Activated naive CD4-positive, alpha-beta T cell treated with anti-CD3 and anti-CD28 coated beads, Interleukin-2, amount 50 U/mL, for 24 hours (primary cell): Measurements from ENCODE around the gene DYSF.

Source experiments
- H3K27ac Mint-ChIP-seq: one replicate; pipeline ENCODE4 v1.8.0; 2021; ENCODE audit warnings: mild to moderate bottlenecking, mixed read lengths
- H3K27me3 Mint-ChIP-seq: one replicate; pipeline ENCODE4 v1.8.0; 2021; ENCODE audit warnings: mixed read lengths
- H3K36me3 Mint-ChIP-seq: one replicate; pipeline ENCODE4 v1.8.0; 2021; ENCODE audit warnings: mixed read lengths
- H3K4me1 Mint-ChIP-seq: one replicate; pipeline ENCODE4 v1.8.0; 2021; ENCODE audit warnings: mixed read lengths
- H3K4me3 Mint-ChIP-seq: one replicate; pipeline ENCODE4 v1.8.0; 2021; ENCODE audit warnings: mild to moderate bottlenecking, mixed read lengths
- H3K9me3 Mint-ChIP-seq: one replicate; pipeline ENCODE4 v1.8.0; 2021; ENCODE audit warnings: mixed read lengths

The DYSF gene

DNA sequence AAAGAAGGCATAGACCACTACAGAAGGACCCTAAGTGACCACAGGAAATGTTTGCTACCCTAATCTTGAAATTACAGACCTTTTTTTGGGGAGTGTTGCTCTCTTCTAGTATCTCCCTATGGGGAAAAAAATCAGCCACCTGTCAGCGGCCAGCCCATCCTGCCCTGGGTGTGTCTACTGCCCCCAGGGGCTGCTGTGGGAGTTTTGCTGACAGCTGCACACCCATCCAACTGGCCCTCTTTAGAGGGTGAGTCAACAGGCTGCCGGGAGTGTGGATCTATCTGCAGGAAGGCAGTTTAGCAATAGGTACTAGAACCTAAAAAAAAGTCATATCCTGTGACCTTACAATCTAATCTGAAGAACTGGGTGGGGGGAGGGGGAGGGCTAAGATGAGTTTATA, 796 bp upstream of the DYSF start:
- Mint-ChIP-seq H3K9me3 (no peaks in the 10 kb centered on the region), H3K4me1 (peaks cover 23% of the 10 kb centered on the region)

DNA sequence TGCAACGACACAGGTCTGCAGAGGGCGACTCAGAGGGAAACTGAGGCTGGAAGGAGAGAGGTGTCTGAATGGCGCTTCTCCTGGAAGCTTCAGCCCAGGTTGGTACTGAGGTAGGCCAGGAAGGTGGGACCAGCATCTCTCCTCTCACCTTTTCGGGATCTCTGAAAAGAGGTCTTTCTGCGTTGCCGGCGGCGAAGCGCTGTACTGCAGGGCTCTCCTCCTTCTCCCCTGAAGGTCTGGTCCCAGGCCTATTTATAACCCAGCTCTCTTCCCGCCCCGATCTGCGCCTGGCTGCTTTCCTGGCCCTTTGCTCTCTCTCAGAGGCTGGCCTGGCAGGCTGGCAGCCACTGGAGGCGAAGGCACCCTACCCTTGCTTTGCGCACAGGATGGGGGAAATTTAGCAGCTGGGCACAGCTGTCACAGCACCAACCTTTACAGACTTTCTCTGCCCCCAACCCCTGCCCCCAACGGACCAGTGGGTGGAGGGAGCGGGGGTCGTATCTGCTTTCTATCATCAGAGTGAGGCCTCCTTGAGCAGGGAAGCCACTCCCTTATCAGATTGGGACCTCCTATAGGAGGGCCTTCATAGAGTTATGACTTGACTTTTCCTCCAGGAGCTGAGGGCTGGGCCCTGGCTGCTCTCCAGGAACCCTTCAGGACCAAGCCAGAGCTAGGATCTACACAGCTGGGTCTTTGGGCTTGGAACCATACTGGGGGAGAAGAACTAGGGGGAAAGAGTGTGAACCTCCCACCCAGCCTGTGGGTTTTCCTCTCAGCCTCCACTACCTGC, 1.1 kb downstream of the DYSF start:
- Mint-ChIP-seq H3K4me3 (peak overlapping the region; percentile 68), H3K4me1 (peaks cover 23% of the 10 kb centered on the region), H3K27me3 (peaks cover 28% of the 10 kb centered on the region), H3K9me3 (no peaks in the 10 kb centered on the region), H3K27ac (no peak overlapping the region), H3K36me3 (no peaks in the 10 kb centered on the region)

More for the DNA sequence above, 796 bp upstream of the DYSF start:
- peak overlapping the region; percentile 71 for H3K4me3 Mint-ChIP-seq
- no peaks in the 10 kb centered on the region for H3K36me3 Mint-ChIP-seq
- peak overlapping the region; percentile 2 for H3K27ac Mint-ChIP-seq
- peaks cover 28% of the 10 kb centered on the region for H3K27me3 Mint-ChIP-seq

DNA sequence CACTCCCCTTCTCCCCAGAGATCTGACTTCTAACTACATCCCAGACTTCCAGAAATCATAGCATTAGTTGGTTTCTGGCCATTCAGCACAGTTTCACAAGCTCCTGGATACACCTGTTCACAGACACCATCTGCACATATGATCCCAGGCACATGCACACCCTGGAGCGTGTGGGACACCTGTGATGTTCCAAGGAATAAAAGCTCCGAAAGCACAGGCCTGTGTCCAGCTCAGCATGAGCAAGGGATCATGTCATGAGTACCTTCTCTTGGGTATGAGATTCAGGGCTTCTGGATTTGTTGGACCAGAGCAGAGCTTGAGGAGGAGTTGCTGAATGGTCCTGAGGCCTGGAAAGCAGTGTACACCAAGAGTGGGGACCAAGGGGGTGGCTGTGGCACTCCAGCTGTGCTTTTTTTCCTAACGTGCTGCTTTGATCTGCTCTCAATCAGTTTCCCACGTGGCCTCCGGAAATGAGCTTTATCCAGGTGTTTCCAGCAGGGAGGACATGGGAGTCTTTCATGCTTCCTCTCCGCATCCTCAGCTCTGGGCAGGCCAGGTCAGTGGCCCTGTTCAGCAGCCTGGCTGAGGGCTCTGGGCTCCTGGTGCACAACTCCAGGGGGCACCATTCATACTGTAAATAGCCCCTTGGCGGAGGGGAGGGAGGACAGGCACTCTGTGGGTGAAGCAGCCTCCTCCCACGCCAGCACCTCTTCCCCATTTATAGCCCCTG, 1.8 kb downstream of the DYSF start:
- Mint-ChIP-seq H3K4me1 (peaks cover 23% of the 10 kb centered on the region), H3K27ac (no peak overlapping the region), H3K4me3 (peak overlapping the region; percentile 68), H3K27me3 (peaks cover 28% of the 10 kb centered on the region), H3K36me3 (no peaks in the 10 kb centered on the region), H3K9me3 (no peaks in the 10 kb centered on the region)

DNA sequence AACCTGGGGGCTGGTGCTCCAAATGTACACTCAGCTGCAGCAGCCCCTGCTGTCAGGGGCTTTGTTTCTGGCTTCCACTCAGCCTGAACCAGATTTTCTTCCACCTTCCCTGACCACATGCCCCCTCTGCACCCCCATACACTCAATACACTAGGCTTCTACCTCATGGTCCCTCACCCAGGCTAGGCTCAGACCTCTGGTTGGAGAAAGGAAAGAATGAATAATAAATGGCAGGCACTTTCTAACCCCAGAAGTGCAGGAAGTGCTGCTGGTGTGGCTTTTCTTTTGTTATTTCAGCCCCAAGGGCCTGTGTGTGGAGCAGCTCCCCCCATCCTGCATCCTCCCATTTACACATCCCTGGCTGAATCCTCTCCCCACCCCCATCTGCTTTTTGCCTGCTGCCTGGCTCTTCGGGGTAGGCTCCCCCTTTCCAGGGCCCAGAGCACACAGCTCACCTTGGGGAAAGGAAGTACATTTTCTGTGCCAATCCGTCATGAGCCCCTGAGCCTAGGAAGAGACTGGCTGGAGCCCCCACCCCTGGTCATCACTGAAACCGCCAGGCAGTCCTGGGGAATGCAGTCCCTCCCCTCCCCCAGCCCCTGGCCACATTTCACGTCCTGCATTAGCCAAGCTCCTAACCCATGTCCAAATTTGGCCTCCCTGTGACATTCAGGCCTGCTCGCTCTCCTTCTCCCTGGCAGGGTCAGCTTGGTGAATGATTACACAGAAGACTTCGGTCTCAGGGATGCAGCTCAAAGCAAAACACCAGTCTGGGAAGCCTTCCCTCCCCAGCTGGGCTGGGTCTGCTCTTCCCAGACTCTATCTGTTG, 2.6 kb downstream of the DYSF start:
- H3K27me3 Mint-ChIP-seq, result peaks cover 28% of the 10 kb centered on the region
- no peaks in the 10 kb centered on the region for H3K36me3 Mint-ChIP-seq
- H3K4me1 Mint-ChIP-seq, result peaks cover 23% of the 10 kb centered on the region
- H3K4me3 Mint-ChIP-seq, result no peak overlapping the region
- no peak overlapping the region for H3K27ac Mint-ChIP-seq
- no peaks in the 10 kb centered on the region for H3K9me3 Mint-ChIP-seq

DNA sequence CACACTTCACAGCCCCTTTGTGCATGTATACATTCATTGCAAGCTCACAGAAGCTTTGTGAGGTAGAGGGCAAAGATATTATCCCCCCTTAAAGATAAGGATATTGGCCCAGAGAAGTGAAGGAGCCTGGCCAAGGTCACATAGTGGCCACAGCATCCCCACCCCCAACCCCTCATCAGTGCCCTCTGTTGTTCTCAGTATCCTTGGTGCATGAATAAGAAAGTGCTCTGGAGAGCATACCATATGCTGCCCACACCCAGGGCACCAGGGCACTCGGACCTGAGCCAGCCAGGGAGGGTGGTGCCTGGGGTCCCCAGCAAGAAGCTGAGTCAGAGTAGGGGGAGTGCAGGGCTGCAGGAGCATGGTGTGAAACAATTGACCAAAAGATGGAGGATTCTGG, 3.3 kb downstream of the DYSF start:
- no peak overlapping the region for H3K27ac Mint-ChIP-seq
- H3K36me3 Mint-ChIP-seq, result no peaks in the 10 kb centered on the region
- no peak overlapping the region for H3K4me3 Mint-ChIP-seq
- H3K9me3 Mint-ChIP-seq, result no peaks in the 10 kb centered on the region
- peaks cover 23% of the 10 kb centered on the region for H3K4me1 Mint-ChIP-seq
- H3K27me3 Mint-ChIP-seq, result peaks cover 28% of the 10 kb centered on the region

DNA sequence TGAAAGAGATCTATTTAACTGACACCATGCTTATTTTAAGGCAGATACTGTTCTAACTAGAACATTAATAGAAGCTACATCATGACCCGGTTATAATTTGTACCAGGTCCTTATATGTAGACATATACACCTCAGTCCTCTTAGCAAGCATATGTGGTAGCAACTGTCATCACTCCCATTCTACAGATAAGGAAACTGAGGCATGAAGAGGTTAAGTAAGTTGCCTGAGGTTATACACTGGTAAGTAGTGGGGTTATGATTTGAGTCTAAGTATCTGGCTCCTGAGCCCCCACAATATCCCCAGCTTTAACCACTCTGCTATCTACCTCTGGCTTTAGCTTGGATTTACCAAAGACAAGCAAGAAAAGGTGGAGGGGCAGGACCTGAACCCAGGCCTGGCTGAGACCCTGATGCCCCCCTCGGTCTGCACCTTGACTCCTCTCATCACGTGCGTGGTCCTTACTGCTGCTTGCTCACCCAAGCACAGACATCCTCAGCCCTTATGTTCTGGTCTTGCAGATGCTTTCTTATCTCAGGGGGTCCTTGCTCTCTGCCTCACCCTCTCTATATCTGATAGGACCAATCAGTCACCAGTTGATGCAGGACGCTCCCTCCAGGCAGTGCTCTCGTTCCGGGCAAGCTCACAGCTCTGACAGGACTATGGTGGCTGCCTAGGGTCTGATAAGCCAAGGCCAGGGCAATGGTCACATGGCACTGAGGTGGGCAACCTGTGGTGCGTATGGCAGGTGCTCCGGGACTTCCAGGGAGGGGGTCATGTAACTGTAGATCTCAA, 4.0 kb downstream of the DYSF start:
- H3K9me3 Mint-ChIP-seq, result no peaks in the 10 kb centered on the region
- no peak overlapping the region for H3K27ac Mint-ChIP-seq
- no peaks in the 10 kb centered on the region for H3K36me3 Mint-ChIP-seq
- peaks cover 21% of the 10 kb centered on the region for H3K4me1 Mint-ChIP-seq
- peaks cover 23% of the 10 kb centered on the region for H3K27me3 Mint-ChIP-seq
- no peak overlapping the region for H3K4me3 Mint-ChIP-seq

DNA sequence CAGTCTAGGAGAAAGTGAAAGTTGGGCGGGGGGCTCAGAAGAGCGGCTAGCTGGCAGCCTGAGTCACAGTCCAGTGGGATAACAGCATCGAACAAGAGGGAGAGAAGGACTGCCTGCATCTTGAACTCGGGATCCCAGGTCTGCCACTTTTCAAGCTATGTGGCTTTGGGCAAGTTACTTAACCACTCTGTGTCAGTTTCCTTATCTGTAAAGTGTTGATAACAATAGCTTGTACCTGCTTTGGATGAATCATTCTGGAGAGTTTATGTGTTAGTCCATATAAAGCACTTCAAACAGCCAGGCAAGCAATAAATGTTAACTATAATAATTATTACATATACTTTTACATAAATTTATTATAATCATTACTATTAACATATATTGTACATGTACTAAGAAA, 4.6 kb downstream of the DYSF start:
- H3K9me3 Mint-ChIP-seq, result no peaks in the 10 kb centered on the region
- H3K27ac Mint-ChIP-seq, result no peak overlapping the region
- no peaks in the 10 kb centered on the region for H3K36me3 Mint-ChIP-seq

DNA sequence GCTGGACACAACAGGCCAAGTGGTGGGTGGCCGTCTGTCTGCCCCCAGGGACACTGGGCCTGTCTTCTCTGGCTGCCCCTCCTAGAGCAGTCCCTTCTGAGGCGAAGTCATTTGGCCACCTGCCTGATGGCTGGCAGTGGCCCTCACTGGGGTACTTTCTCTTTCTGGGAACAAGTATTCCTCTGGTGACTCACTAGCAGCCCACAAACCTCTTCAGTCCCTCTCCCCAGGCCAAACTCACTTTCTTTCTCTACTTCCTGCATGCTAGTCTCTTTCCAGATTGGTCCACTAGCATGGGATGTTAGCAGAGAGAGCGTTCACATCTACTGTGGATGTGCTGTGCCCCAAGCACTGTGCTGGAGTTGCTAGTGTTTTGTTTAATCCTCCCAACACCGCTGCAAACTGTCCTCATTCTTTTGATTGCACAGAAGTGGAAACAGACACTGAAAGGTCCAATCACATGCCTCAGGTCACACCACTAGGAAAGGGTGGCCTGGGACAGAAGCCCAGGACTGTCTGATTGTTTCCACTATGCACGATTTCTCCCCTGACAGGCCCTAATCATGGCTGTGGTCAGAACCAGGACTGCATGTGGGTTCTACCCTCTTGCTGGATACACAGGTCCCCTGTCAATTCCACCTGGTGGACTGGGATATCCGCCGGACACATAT, 5.2 kb downstream of the DYSF start:
- no peaks in the 10 kb centered on the region for H3K36me3 Mint-ChIP-seq
- H3K27ac Mint-ChIP-seq, result no peak overlapping the region
- H3K4me1 Mint-ChIP-seq, result peaks cover 10% of the 10 kb centered on the region

More for the DNA sequence above, 4.6 kb downstream of the DYSF start:
- H3K4me3 Mint-ChIP-seq, result no peak overlapping the region
- H3K4me1 Mint-ChIP-seq, result peaks cover 15% of the 10 kb centered on the region
- peaks cover 19% of the 10 kb centered on the region for H3K27me3 Mint-ChIP-seq

DNA sequence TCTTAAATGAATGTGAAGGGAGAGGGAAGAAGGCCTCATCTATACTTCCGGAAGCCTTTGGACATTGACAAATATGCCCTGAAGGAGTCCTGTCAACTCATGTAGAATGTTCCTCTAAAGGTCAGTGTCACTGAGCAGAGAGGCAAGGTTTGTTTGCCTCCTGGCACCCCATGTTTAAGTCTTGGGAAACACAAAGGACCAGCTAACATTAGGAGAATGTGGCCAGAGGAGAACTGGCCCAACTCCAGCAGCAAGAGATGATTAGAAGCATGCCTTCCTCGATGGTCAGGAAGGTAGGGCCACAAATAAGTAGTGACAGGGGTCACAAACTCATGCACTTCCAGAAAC, 5.7 kb downstream of the DYSF start:
- H3K27me3 Mint-ChIP-seq, result peaks cover 16% of the 10 kb centered on the region
- peaks cover 10% of the 10 kb centered on the region for H3K4me1 Mint-ChIP-seq
- no peaks in the 10 kb centered on the region for H3K9me3 Mint-ChIP-seq
- no peak overlapping the region for H3K27ac Mint-ChIP-seq
- H3K4me3 Mint-ChIP-seq, result no peak overlapping the region
- H3K36me3 Mint-ChIP-seq, result no peaks in the 10 kb centered on the region

More for the DNA sequence above, 5.2 kb downstream of the DYSF start:
- Mint-ChIP-seq H3K9me3 (no peaks in the 10 kb centered on the region), H3K27me3 (peaks cover 16% of the 10 kb centered on the region), H3K4me3 (no peak overlapping the region)

DNA sequence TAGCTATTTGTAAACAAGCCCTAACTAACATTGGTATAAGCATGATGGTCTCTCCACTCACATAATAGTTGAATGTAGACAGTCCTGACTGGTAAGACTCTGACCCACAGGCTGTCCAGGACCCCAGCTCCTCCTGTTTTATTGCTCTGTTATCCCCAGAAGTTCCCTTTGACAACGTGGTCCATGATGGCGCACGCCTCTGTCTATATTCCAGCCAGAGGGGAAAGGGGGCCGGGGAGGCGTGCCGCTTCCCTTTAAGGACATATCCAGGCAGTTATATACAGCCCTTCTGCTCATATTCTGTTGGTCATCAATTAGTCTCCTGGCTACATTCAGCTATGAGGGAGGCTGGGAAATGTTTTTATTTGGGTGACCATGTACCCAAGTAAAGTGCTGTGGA, 6.7 kb downstream of the DYSF start:
- H3K27me3 Mint-ChIP-seq, result peaks cover 9% of the 10 kb centered on the region
- H3K4me3 Mint-ChIP-seq, result no peak overlapping the region
- no peaks in the 10 kb centered on the region for H3K9me3 Mint-ChIP-seq
- H3K36me3 Mint-ChIP-seq, result no peaks in the 10 kb centered on the region
- H3K27ac Mint-ChIP-seq, result no peak overlapping the region
- peaks cover under 1% of the 10 kb centered on the region for H3K4me1 Mint-ChIP-seq

DNA sequence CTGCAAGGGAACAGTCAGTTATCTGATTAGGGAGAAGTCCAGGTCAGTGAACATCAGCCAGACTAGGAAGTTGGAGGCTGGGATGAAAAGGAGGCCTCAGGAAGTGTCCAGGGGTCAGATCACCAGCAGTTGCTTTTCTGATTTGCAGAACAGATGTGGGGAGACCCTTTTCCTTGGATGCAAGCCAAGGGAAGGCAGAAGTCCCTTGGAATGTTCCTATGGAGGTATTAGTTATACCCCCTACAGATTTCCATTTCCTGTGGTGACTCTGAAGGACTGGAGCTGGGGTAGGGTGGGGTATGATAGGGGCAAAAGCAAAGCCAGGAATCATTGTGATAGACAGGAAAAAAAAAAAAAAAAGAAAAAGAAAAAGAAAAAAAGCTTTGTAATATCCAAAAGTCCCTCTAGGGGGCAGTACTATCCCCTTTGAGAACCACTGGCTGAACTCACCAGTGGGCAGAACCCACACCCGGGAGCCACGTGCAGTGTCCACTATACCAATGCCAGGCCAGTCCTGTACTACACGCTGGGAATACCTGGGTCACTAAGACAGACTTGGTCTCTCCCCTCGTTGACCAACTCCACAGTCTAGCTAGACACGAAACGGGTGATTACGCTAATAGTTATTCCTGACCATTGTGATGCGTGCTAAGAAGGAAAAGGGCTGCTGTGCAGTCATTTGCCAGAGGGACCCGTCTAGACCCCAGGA, 7.4 kb downstream of the DYSF start:
- Mint-ChIP-seq H3K36me3 (no peaks in the 10 kb centered on the region), H3K27ac (no peak overlapping the region), H3K4me1 (no peaks in the 10 kb centered on the region), H3K4me3 (no peak overlapping the region), H3K27me3 (peaks cover 4% of the 10 kb centered on the region), H3K9me3 (no peaks in the 10 kb centered on the region)

DNA sequence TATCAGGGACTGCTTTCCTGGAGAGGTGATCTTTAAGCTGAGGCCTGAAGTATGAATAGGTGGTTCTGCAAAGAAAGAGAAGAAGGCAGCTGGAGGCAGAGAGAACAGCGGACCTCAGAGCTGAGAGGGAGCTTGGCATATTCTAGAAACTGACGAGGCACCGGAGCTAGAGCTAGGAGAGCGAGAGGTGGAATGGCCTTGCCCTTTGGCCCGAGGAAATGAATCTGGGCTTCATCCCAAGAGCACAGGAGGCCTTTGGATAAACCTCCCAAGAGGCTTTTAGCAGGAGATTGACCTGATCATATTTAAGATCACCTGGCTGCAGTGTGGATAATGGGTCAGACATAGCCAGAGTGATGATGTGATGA, 7.9 kb downstream of the DYSF start:
- H3K9me3 Mint-ChIP-seq, result no peaks in the 10 kb centered on the region
- H3K27me3 Mint-ChIP-seq, result peaks cover 2% of the 10 kb centered on the region
- H3K27ac Mint-ChIP-seq, result no peak overlapping the region
- no peaks in the 10 kb centered on the region for H3K36me3 Mint-ChIP-seq
- H3K4me1 Mint-ChIP-seq, result no peaks in the 10 kb centered on the region
- H3K4me3 Mint-ChIP-seq, result no peak overlapping the region

DNA sequence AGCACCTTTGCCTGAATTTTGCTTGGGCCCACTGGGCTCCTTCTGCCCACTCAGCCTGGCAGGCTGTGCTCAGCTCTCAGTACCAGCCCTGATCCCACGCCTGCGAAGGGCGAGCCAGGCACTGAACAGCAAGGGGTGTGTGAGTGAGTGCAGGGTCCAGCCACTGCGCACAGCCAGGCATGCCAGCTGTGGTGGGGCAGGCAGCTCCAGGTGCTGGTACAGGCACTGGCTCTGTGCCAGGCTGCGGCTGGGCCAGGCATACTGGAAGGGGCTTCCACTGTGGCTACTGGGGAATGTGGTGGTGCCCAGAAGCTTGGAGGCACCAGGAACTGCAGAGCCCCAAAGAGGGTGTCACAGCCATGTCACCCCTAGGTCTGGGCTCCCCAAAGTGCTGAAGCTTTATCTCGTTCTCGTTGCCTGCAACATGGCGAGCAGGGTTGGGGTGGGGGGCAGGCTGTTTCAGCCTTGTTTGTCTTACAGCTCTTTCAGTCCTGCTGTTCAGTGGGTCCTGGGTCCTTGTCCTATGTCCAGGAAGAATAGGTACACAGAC, 8.8 kb downstream of the DYSF start:
- Mint-ChIP-seq H3K4me3 (no peak overlapping the region), H3K9me3 (no peaks in the 10 kb centered on the region), H3K36me3 (no peaks in the 10 kb centered on the region), H3K4me1 (peaks cover 4% of the 10 kb centered on the region), H3K27ac (no peak overlapping the region), H3K27me3 (peaks cover 3% of the 10 kb centered on the region)
